ENCODE results near the gene LCOR.
"Not testable (repeated sequence)": the region's sequence is repeated elsewhere in the genome, so short reads cannot be mapped to it uniquely, and the experiment has no call there.

The LCOR gene

DNA sequence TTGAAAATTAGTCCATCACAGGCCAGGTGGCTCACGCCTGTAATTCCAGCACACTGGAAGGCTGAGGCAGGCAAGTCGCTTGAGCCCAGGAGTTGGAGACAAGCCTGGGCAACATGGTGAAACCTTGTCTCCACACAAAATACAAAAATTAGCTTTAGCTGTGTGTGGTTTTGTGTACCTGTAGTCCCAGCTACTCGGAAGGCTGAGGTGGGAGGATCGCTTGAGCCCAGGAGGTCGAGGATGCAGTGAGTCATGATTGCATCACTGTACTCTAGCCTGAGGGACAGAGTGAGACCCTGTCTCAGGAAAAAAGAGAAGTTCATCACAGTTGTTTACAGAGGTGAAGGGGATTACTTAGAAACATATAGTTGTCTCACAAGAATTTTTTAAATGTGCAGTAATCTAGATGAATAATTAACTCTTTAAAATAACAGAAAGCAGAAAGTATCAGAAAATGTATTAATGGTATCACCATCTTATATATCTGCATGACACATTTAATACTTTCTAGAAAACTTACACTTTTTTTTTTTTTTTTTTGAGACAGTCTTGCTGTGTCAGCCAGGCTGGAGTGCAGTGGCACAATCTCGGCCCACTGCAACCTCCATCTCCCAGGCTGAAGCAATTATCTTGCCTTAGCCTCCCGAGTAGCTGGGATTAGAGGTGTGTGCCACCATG lies 8.9 kb downstream of the LCOR start:
- no peak for DNase-seq (ENCODE audit: low read depth in 2 of 2)

DNA sequence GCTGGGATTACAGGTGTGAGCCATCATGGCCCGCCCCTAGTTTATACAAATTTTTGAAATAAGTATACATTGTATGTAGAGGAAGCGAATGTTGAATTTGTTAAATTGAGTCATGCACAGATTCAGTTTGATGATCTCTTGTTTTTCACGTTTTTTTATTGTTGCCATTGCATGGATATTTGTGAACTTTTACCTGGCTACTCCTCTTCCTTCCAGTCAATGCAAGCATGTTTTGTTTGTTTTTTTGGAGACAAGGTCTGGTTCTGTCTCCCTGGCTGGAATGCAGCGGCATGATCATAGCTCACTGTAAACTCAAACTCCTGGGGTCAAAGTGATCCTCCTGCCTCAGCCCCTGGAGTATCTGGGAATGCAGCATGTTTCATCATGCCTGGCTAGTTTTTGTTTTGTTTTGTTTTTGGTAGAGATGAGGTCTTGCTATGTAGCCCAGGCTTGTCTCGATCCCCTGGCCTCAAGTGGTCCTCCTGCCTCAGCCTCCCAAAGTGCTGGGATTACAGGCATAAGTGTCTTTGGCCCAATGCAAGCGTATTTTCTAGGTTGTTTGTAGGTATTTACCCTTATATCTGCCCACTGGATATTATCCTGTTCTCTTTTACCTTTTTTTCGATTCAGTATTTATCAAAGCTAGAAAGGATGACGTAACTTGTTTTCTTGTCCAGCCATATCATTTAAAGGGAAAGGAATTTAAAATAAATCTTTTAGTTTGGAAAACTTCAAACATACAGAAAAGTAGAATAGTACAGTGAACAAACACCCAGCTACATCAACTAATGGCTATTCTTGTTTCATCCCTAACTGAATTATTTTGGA lies 11.0 kb downstream of the LCOR start:
- no peak for DNase-seq (ENCODE audit: low read depth in 2 of 2)

DNA sequence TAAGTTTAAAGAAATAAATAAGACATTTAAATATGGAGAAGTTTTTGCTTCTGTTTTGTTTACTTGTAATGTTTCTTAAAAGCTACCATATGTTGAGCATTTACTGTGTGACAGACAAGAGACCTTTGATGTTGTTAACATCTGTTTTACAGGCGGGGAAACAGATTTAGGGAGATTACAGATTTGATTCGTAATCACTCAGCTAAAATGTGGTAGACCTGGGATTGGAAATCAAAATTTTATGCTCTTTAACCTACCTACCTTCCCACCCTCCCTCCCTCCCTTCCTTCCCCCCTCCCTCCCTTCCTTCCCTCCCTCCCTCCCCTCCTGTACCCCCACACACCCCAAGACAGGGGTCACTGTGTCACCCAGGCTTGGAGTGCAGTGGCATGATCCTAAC lies 11.7 kb downstream of the LCOR start:
- DNase-seq (ENCODE audit: low read depth in 2 of 2): no peak

- DNase-seq (ENCODE audit: low read depth in 2 of 2): no peak
Measured at GRCh38 chr10:96846395-96846794, 14.3 kb downstream of the LCOR start.

DNA sequence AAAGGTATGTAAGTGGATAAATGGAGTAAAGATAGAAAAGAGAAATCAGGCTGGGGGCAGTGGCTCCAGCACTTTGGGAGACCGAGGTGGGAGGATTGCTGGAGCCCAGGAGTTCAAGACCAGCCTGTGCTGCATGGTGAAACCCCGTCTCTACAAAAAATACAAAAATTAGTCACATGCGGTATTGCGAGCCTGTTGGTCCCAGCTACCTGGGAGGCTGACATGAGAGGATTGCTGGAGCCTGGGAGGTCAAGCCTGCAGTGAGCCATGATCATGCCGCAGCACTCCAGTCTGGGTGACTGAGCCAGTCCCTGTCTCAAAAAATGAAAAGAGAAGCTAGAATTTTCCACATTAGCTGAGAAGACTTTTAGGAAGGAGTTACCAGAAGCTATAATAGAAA lies 14.8 kb downstream of the LCOR start:
- DNase-seq (ENCODE audit: low read depth in 2 of 2): no peak

DNA sequence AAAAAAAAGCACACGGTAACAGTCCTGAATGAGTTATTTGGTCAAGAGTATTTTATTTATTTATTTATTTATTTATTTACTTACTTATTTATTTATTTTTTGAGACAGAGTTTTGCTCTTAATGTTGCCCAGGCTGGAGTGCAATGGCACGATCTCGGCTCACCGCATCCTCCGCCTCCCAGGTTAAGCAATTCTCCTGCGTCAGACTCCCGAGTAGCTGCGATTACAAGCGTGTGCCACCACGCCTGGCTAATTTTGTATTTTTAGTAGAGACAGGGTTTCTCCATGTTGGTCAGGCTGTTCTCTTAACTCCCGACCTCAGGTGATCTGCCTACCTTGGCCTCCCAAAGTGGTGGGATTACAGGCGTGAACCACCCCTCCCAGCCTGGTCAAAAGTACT lies 15.3 kb downstream of the LCOR start:
- DNase-seq (ENCODE audit: low read depth in 2 of 2): not testable (repeated sequence)

GRCh38 chr10:96850113-96850512 lies 18.0 kb downstream of the LCOR start:
- DNase-seq (ENCODE audit: low read depth in 2 of 2): no peak

GRCh38 chr10:96850825-96851224 lies 18.7 kb downstream of the LCOR start:
- DNase-seq (ENCODE audit: low read depth in 2 of 2): no peak

GRCh38 chr10:96851281-96851680 lies 19.2 kb downstream of the LCOR start:
- DNase-seq (ENCODE audit: low read depth in 2 of 2): no peak

DNA sequence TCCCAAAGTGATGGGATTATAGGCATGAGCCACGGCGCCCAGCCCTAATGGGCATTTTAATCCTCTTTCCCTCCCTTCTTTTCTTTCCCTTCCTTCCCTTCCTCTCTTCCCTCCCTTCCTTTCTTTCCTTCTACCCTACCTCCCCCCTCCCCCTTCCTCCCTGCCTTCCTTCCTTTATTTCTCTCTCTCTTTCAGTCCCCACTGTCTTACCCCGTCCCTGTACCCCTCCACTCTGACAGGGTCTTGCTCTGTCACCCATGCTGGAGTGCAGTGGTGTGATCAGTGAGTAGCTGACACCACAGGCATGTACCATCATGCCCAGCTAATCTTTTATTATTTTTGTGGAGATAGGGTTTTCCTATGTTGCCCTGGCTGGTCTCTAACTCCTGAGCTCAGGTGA lies 24.2 kb downstream of the LCOR start:
- DNase-seq (ENCODE audit: low read depth in 2 of 2): no peak

DNA sequence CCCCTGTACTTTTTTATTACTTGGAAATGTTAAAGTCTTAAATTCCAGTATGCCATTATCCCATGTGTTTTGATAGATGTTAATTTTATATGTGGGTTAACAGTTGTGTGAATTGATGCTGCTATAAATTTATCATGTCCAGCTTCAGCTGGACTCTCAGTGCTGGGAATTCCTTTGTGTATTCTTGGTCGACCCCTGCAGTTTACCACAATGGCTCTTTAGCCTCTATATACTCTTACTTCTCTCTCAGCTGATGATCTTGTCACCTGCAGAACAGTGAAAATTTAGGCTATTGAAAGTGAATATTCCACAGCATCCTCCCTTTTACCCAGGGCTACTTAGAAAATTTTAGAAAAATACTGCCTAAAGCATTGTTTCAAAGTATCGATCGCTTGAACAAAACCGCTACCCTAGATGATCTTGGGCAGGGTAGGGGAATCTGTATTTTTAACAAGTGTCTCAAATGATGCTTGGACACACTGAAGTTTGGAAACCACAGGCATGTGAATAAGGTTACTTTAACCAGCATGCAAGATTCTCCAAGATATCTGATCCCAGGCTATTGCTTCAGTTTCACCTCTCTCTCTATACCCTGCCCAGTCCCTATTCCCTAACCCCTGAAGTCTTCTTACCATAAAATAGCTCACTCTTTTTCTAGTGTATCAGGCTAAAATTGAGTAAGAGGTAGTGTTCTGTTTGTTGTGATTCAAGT lies 25.4 kb downstream of the LCOR start:
- DNase-seq (ENCODE audit: low read depth in 2 of 2): no peak

DNA sequence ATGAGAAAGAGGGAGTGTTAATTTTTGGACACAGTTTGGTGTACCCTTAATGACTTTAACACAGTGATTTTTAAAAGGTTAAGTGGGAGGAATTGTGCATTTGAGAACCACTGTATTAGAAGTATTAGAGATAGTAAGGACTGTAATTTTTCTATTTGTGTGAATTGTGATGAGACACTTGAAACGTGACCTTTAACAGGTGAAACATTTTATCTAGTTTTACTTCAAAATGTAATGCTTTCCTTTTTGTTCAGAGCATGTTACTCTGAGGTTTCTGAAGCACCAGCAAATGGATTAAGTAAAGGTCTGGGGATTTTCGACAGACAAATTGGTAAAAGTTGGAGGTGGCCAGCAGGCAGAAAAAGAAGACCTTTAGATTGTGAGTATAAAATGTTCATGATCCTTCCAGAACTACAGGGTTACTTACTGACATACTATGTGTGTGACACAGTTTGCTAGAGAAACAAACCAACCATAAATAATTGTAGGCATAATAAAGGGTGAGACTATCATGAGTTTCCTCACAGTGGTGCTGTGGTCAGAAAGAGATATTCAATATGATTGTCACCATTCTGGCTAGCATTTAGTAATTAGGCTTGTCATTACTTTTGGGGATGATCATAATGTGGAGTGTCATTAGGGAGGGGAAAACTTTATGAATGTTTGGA lies 26.1 kb downstream of the LCOR start:
- no peak for DNase-seq (ENCODE audit: low read depth in 2 of 2)

DNA sequence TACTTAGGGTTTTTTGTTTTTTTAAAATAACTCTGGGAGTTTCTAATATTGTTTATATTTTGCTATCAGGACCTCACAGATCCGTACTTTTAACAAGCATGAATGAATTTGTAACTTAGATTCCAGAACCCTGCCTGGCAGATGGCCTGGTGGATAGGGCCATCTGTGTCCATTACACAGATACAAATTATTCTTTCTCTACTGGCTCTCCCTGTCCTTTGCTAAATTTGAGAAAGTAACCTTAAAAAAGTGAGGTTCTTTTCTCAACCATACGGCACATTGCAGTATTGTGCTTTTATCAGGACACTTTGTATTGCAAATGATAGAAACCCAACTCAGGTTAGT lies 26.6 kb downstream of the LCOR start:
- DNase-seq (ENCODE audit: low read depth in 2 of 2): no peak

DNA sequence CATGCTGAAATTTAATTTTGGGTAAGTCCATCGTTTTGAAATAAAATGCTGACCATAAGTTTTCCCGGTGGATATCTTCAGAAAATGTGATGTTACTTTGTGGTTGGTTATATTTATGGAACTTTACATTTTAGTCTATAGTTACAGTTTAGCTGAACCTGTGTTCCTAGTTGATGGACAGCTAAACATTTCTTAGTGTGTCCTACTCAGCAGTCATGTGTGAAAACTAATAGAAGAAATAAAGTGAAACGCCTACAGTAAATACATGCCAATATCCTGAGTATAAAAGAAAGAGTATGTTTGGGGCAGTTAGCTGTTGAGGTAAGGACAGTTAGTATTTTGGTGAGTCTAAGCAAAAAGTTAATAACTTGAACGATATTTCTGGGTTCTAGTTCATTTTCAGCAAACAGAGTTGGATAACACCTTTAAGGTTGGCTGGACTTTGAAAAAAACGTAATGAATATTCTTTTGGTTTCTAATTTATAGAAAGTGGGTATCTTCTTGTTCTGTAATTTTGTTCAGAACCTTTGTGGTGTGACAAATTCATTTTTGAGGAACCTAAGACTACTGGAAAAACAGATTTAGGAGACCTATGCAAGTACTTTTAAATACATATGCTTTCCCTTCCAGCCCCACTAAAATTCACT lies 28.7 kb downstream of the LCOR start:
- no peak for DNase-seq (ENCODE audit: low read depth in 2 of 2)

DNA sequence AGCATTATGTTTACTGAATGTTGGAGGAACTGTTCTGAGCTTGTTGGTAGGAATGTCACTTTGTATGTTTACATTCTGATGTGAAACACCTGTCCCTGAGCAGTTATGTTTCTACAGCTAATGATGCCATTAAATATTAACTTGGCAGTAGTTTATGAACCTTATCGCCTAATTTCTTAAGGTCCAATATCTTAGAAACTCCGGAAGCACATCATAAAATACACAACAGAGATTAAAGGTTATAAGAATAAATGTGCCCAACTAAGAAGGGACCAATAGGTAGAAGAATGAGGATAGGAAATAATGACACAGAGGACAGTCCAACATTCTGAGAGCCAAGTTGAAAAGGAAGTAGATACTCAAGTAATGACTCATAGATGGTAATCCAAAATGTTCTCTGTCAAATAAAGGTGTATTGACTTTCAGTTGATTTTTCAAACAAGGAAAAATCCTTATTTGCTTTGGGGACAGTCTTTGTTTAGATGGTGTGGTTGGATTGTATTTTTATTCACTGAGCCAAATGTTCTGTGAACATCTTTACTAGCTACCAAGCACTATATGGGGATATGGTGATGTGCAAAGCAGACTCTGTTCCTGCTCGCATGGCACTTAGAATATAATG lies 31.9 kb downstream of the LCOR start:
- no peak for DNase-seq (ENCODE audit: low read depth in 2 of 2)

DNA sequence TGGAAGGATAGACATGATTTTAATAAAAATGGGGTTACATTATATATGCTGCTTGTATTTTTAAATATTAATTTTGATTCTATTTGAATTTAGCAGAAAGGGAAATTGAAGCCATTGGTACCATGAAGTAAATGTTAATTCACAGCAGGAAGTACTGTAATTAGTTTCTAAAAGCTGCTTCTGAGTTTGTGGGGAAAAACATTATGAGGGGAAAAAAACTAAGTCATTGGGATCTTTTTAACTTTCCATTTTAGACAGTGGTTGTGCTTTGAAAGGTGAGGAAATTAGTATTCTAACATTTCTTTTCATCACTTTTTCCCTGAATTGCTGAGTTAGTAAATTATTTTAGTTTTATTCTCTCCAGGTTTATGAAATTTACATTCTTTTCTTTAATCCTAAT lies 41.0 kb downstream of the LCOR start:
- no peak for DNase-seq (ENCODE audit: low read depth in 2 of 2)

- no peak for DNase-seq (ENCODE audit: low read depth in 2 of 2)
Measured at GRCh38 chr10:96873756-96874467, 41.8 kb downstream of the LCOR start.

- DNase-seq (ENCODE audit: low read depth in 2 of 2): no peak
Measured at GRCh38 chr10:96878057-96878456, 46.0 kb downstream of the LCOR start.

DNA sequence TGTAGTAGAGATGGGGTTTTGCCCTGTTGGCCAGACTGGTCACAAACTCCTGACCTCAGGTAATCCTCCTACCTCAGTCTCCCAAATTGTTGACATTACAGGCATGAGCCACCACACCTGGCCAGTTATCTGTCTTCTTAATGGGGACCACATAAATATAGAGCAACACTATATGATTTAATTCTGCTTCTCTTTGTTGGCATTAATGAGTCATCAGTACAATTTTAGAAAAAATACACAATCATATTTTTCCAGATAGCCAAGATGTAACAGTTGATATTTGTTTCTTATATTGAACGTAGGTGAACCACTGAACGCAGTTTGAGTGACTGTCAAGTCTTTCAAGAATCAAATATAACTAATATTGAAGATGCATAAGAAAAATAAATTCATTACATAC lies 48.5 kb downstream of the LCOR start:
- DNase-seq (ENCODE audit: low read depth in 2 of 2): no peak

DNA sequence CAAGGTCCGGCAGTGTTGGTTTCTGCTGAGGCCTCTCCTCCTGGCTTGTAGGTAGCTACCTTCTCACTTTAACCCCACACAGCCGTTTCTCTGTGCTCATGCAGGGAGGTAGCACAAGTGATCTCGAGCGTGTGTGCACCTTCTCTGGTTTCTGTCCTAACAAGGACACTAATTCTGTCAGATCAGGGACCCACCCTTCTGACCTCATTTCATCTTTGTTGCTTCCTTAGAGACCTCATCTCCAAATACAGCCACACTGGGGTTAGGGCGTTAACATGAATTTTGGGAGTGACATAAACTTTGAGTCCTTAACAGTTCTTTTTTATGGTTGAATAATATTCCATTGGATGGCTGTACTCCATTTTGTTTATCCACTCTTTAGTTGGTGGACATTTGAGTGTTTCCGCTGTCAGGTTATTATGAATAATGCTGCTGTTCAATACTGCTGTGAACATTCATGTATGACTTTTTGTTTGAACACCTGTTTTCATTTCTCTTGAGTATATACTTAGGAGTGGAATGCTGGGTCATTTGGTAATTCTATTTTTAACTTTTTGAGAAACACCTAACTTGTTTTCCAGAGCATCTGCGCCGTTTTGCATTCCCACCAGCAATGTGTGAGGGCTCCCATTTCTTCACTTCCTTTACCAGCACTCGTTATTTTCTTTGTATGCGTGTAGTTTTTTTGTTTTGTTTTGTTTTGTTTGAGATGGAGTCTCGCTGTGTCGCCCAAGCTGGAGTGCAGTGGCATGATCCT lies 57.5 kb downstream of the LCOR start:
- DNase-seq (ENCODE audit: low read depth in 2 of 2): no peak

All from stimulated activated CD8-positive, alpha-beta memory T cell treated with anti-CD3 and anti-CD28 coated beads, Interleukin-2, amount 100 ng/mL, for 48 hours (primary cell).